ENCODE data around the gene RSPH6A. TPM values are rescaled to one million over a fixed set of nuclear protein-coding genes. Genes with fewer than 3 reads are reported as not detected.
A peak's percentile ranks its signal among the peaks of the same experiment; 100 is the strongest.

The RSPH6A gene
- total RNA-seq, 2 donors from 2014 or later: not detected

DNA sequence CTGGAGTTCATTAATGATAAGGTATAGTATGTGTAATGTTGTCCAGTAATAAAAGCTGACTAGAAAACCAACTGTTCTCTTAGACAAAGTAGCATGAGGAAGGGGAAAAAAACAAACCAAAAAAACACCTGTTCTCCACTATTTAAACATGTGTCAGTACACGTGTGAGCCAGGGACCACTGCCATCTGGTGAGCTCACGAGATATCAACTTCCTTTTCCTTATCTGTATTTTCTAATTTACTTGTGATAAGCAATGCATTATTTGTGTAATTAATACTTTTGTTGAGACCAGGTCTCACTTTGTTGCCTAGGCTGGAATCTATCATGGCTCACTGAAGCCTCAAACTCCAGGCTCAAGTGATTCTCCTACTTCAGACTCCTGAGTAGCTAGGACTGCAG, 41.7 kb downstream of the RSPH6A start:
- no peak overlapping the region for H3K27ac ChIP-seq
- no peak overlapping the region for H3K4me3 ChIP-seq
- no peak for DNase-seq (ENCODE audit: low spot score)
- peaks cover 34% of the 10 kb centered on the region for H3K36me3 ChIP-seq
- H3K4me1 ChIP-seq: peaks cover 0 to 19% of the 10 kb centered on the region in 2 donors
- H3K9me3 ChIP-seq: no peaks in the 10 kb centered on the region
- TF ChIP-seq, protein P1, sequence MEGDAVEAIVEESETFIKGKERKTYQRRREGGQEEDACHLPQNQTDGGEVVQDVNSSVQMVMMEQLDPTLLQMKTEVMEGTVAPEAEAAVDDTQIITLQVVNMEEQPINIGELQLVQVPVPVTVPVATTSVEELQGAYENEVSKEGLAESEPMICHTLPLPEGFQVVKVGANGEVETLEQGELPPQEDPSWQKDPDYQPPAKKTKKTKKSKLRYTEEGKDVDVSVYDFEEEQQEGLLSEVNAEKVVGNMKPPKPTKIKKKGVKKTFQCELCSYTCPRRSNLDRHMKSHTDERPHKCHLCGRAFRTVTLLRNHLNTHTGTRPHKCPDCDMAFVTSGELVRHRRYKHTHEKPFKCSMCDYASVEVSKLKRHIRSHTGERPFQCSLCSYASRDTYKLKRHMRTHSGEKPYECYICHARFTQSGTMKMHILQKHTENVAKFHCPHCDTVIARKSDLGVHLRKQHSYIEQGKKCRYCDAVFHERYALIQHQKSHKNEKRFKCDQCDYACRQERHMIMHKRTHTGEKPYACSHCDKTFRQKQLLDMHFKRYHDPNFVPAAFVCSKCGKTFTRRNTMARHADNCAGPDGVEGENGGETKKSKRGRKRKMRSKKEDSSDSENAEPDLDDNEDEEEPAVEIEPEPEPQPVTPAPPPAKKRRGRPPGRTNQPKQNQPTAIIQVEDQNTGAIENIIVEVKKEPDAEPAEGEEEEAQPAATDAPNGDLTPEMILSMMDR (IDR thresholded peaks at IDR 0.05): no peak
- H3K27me3 ChIP-seq: no peaks in the 10 kb centered on the region

DNA sequence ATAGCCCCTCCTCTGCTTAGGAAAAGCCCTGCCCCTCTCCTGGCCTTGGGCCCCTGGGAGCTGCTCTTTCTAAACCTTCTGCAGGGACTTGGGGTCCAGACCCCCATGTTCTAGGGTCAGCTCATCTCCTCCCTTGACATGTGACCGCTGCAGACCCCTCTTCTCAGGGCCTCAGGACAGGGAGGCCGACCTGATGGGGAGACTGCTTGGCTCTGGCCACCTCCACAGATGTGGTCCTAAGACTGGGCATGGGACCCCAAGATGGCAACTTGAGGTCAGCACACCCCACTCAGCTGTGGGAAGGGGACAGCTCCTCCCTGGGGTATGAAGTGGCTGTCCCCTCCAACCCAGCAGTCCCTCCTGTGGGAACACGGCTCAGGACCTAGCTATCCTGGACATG, 42.2 kb downstream of the RSPH6A start:
- DNase-seq (ENCODE audit: low spot score): no peak
- peaks cover 29% of the 10 kb centered on the region for H3K36me3 ChIP-seq

DNA sequence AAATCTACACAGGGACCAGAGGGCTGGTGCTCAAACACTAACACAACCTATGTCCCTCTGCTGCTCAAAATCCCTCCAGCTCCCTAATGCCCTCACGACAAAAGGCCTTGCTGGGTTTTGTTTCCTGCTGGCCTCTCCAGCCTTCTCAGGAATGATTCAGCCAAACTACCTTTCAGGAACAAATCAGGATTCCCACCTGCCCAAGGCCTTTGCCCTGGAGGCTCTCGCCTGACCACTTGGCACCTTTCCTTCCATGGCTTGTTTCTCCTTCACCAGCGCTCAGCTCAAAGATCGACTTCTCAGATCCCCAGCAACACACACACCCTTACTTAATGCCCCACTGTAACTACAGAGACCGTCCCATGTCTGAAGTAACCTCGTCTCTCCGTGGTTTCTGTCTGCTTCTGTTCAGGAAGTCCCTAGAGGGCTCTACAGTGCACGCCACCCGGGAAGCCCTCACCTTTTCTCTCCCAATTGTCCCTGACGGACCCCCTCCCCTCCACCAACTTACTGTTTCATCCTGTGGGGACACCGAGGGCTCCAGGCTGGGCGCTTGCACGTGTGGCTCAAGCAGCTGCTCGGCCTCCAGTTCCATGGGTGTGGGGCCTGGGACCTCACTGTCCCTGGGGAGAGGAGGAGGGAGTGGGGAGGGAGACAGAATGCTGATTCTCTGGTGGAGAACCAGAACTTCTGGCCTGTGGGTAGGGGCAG, 42.8 kb downstream of the RSPH6A start:
- H3K9me3 ChIP-seq: no peaks in the 10 kb centered on the region
- TF ChIP-seq, protein P1 (IDR thresholded peaks at IDR 0.05): no peak
- H3K27me3 ChIP-seq: no peaks in the 10 kb centered on the region
- DNase-seq (ENCODE audit: low spot score): no peak
- H3K36me3 ChIP-seq: peaks cover 23% of the 10 kb centered on the region
- peak overlapping the region in 1 of 2 donors; percentile 93 for H3K27ac ChIP-seq
- no peak overlapping the region for H3K4me3 ChIP-seq
- peaks cover 0 to 24% of the 10 kb centered on the region in 2 donors for H3K4me1 ChIP-seq

More for the DNA sequence above, 42.2 kb downstream of the RSPH6A start:
- peak overlapping the region in 1 of 2 donors; percentile 0 for H3K27ac ChIP-seq
- H3K4me1 ChIP-seq: peaks cover 0 to 19% of the 10 kb centered on the region in 2 donors
- no peaks in the 10 kb centered on the region for H3K27me3 ChIP-seq
- no peak overlapping the region for H3K4me3 ChIP-seq
- TF ChIP-seq, protein P1 (IDR thresholded peaks at IDR 0.05): no peak
- H3K9me3 ChIP-seq: no peaks in the 10 kb centered on the region

DNA sequence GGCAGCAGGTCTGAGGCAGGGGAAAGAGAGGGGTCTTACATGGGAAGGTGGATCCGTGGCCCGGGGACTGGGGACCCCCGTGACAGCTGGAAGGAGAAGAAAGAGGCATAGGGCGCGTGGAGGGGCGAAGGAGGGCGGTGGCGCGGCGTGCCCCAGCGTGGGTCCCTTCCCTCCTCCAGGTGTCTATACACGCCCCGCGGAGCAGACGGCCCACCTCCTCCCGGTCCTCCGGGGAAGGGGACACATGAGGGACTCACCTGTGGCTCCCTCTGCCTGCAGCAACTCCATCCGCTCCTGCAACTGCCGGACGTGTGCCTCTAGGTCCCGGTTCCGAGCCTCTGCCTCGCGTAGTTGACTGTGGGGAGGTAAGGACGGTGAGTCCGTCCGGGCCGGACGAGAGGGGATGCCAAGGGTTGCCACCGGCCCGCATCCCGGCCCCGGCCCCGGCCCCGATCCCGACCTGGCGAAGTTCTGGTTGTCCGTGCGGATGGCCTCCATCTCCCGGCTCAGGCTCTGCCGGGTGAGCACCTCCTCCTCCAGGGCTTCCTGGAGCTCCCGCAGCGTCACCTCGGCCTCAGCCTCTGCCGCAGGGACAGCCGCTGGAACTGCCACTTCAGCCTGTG, 43.7 kb downstream of the RSPH6A start:
- DNase-seq (ENCODE audit: low spot score): no peak
- TF ChIP-seq, protein P1 (IDR thresholded peaks at IDR 0.05): no peak
- Histone ChIP-seq H3K4me3 (no peak overlapping the region), H3K27me3 (no peaks in the 10 kb centered on the region), H3K9me3 (no peaks in the 10 kb centered on the region), H3K4me1 (peaks cover 0 to 33% of the 10 kb centered on the region in 2 donors), H3K36me3 (peaks cover 14% of the 10 kb centered on the region), H3K27ac (peak overlapping the region; percentile 93 to 96)

DNA sequence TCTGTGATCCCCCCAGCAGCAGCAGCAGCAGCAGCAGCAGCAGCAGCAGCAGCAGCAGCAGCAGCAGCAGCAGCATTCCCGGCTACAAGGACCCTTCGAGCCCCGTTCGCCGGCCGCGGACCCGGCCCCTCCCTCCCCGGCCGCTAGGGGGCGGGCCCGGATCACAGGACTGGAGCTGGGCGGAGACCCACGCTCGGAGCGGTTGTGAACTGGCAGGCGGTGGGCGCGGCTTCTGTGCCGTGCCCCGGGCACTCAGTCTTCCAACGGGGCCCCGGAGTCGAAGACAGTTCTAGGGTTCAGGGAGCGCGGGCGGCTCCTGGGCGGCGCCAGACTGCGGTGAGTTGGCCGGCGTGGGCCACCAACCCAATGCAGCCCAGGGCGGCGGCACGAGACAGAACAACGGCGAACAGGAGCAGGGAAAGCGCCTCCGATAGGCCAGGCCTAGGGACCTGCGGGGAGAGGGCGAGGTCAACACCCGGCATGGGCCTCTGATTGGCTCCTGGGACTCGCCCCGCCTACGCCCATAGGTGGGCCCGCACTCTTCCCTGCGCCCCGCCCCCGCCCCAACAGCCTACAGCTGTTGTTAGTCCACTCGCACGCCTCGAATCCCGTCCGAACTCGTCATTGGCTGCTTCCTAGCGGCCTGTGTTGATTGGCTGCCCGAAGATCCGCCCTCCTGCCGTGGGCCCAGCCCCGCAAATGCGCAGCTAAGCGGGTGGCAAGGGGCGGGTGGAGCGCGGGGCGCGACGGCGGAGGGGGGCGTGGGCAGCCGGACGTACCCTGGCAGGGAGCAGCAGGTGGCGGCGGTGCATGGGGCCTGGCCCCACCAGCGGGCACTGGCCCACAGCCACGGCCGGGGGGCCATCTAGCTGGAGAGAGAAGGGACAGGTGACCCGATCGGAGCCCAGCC, 44.7 kb downstream of the RSPH6A start:
- H3K4me3 ChIP-seq: peak overlapping the region; percentile 42 to 69
- peak; percentile 99 for DNase-seq (ENCODE audit: low spot score)
- no peaks in the 10 kb centered on the region for H3K9me3 ChIP-seq
- peak overlapping the region; percentile 93 to 96 for H3K27ac ChIP-seq
- H3K27me3 ChIP-seq: no peaks in the 10 kb centered on the region
- H3K4me1 ChIP-seq: peaks cover 0 to 43% of the 10 kb centered on the region in 2 donors
- H3K36me3 ChIP-seq: peaks cover 12% of the 10 kb centered on the region
- TF ChIP-seq, protein P1 (IDR thresholded peaks at IDR 0.05): peak in 1 of 2 donors; percentile 97
